Parathyroid adenoma (tissue), 2 donors: Measurements from ENCODE around the gene MANEA.
A peak's percentile ranks its signal among the peaks of the same experiment; 100 is the strongest.

Experiments
- H2AFZ ChIP-seq: fragments of 300-600 bp; sonication (generic); one replicate; pipeline ENCODE4 v1.7.0; 2017; ENCODE audit warnings: antibody characterized with exemption, mild to moderate bottlenecking
- H3K27ac ChIP-seq: fragments of 300-600 bp; sonication (generic); one replicate; pipeline ENCODE4 v1.7.0; 2017
- H3K27me3 ChIP-seq: fragments of 300-600 bp; sonication (generic); one replicate; pipeline ENCODE4 v1.7.0; 2017; ENCODE audit warnings: low read length; ENCODE audit not compliant: control insufficient read depth, insufficient read depth
- H3K36me3 ChIP-seq: fragments of 300-600 bp; sonication (generic); one replicate; pipeline ENCODE4 v1.7.0; 2017; ENCODE audit warnings: low read length; ENCODE audit not compliant: control insufficient read depth, insufficient read depth
- H3K4me1 ChIP-seq: fragments of 300-600 bp; sonication (generic); one replicate; pipeline ENCODE4 v1.7.0; 2017; ENCODE audit warnings: control low read depth
- H3K4me2 ChIP-seq: fragments of 300-600 bp; sonication (generic); one replicate; pipeline ENCODE4 v1.7.0; 2017; ENCODE audit warnings: low read length
- H3K4me3 ChIP-seq: fragments of 300-600 bp; sonication (generic); one replicate; pipeline ENCODE4 v1.7.0; 2017; ENCODE audit warnings: low read depth, low read length
- H3K79me2 ChIP-seq: fragments of 300-600 bp; sonication (generic); one replicate; pipeline ENCODE4 v1.7.0; 2017; ENCODE audit warnings: control low read depth
- H3K9ac ChIP-seq: fragments of 300-600 bp; sonication (generic); one replicate; pipeline ENCODE4 v1.7.0; 2017; ENCODE audit warnings: mild to moderate bottlenecking
- H3K9me3 ChIP-seq: fragments of 300-600 bp; sonication (generic); one replicate; pipeline ENCODE4 v1.7.0; 2017; ENCODE audit warnings: low read length; ENCODE audit not compliant: control insufficient read depth
- CTCF ChIP-seq: fragments of 300-600 bp; sonication (generic); IDR thresholded peaks from one replicate; pipeline ENCODE4 v1.7.0; 2017; ENCODE audit warnings: antibody characterized with exemption, mild to moderate bottlenecking
- donor health status: primary hyperparathyroidism.

Gene MANEA

GRCh38 chr6:95577304-95578105, at the start of gene MANEA:
TSS of gene MANEA (plus strand) at chr6:95577535. CDS start at chr6:95586440, 8,905 bp downstream.
- peak within 1 kb of the TSS; percentile 91 for H3K4me3 ChIP-seq
- H3K36me3 ChIP-seq = no peaks in the 10 kb centered on the region
- no peak for TF ChIP-seq CTCF
- no peaks in the 10 kb centered on the region for H3K9me3 ChIP-seq
- H3K4me1 ChIP-seq = peaks cover 4% of the 10 kb centered on the region
- peak within 1 kb of the TSS; percentile 93 for H2AFZ ChIP-seq
- H3K4me2 ChIP-seq = peak within 1 kb of the TSS; percentile 73
- H3K27ac ChIP-seq = peak within 1 kb of the TSS; percentile 84
- H3K9ac ChIP-seq = peak within 1 kb of the TSS; percentile 20
- no peaks in the 10 kb centered on the region for H3K27me3 ChIP-seq
- peaks cover 7% of the 10 kb centered on the region for H3K79me2 ChIP-seq

- no peak overlapping the region for H3K9ac ChIP-seq
- H3K27me3 ChIP-seq = no peaks in the 10 kb centered on the region
- no peaks in the 10 kb centered on the region for H3K36me3 ChIP-seq
- no peaks in the 10 kb centered on the region for H3K79me2 ChIP-seq
- no peak overlapping the region for H3K4me2 ChIP-seq
- peaks cover 3% of the 10 kb centered on the region for H3K4me1 ChIP-seq
- H2AFZ ChIP-seq = no peak overlapping the region
- H3K4me3 ChIP-seq = no peak overlapping the region
- H3K9me3 ChIP-seq = no peaks in the 10 kb centered on the region
- no peak overlapping the region for H3K27ac ChIP-seq
- TF ChIP-seq CTCF = no peak
Measured at GRCh38 chr6:95529762-95530161, 47.6 kb upstream of the MANEA start.

GRCh38 chr6:95530176-95530819, 47.0 kb upstream of the MANEA start:
- Histone ChIP-seq H3K9ac (no peak overlapping the region), H3K79me2 (no peaks in the 10 kb centered on the region), H3K4me1 (peaks cover 3% of the 10 kb centered on the region), H3K4me3 (no peak overlapping the region), H3K27me3 (no peaks in the 10 kb centered on the region), H3K36me3 (no peaks in the 10 kb centered on the region), H2AFZ (peak overlapping the region; percentile 26), H3K4me2 (no peak overlapping the region), H3K9me3 (no peaks in the 10 kb centered on the region), H3K27ac (no peak overlapping the region)
- TF ChIP-seq CTCF = no peak

GRCh38 chr6:95543798-95544197, 33.5 kb upstream of the MANEA start:
- no peaks in the 10 kb centered on the region for H3K36me3 ChIP-seq
- H3K4me3 ChIP-seq = no peak overlapping the region
- no peak overlapping the region for H3K27ac ChIP-seq
- no peak overlapping the region for H3K9ac ChIP-seq
- no peaks in the 10 kb centered on the region for H3K9me3 ChIP-seq
- no peaks in the 10 kb centered on the region for H3K79me2 ChIP-seq
- H2AFZ ChIP-seq = no peak overlapping the region
- TF ChIP-seq CTCF = no peak
- H3K4me1 ChIP-seq = no peaks in the 10 kb centered on the region
- H3K4me2 ChIP-seq = no peak overlapping the region
- no peaks in the 10 kb centered on the region for H3K27me3 ChIP-seq
